Peyer's patch (tissue), 4 donors: Measurements from ENCODE around the gene FGFR2. TPM values are rescaled to one million over a fixed set of nuclear protein-coding genes. Genes with fewer than 3 reads are reported as not detected.

Experiments
- DNase-seq, 3 donors: peaks; one replicate each; pipeline ENCODE4 v3.0.0-alpha.2; 2017 to 2019
- H3K27ac ChIP-seq, 4 donors: fragments of 200-600 bp; sonication (generic); one replicate each; pipeline ENCODE4 v1.5.1; 2016 to 2019
- H3K27me3 ChIP-seq, 2 donors: fragments of 200-600 bp; sonication (generic); one replicate each; pipeline ENCODE4 v1.5.1; 2019
- H3K36me3 ChIP-seq, 3 donors: fragments of 200-600 bp; sonication (generic); one replicate each; pipeline ENCODE4 v1.5.1; 2016 to 2019
- H3K4me1 ChIP-seq, 4 donors: fragments of 200-600 bp; sonication (generic); one replicate each; pipeline ENCODE4 v1.5.1; 2016 to 2019
- H3K4me3 ChIP-seq, 4 donors: fragments of 200-600 bp; sonication (generic); 1 replicate in 3 of 4; 2 replicates in 1 of 4; pipeline ENCODE4 v1.5.1; 2016 to 2019; ENCODE audit warnings: mild to moderate bottlenecking in 1 of 4
- H3K9me3 ChIP-seq, 4 donors: fragments of 200-600 bp; sonication (generic); one replicate each; pipeline ENCODE4 v1.5.1; 2016 to 2019; ENCODE audit warnings: mild to moderate bottlenecking in 1 of 4
- POLR2A ChIP-seq, 2 donors: fragments of 450-650 bp; IDR thresholded peaks; one replicate each; pipeline ENCODE4 v1.5.1; 2017; ENCODE audit warnings: antibody characterized with exemption in 2 of 2, mild to moderate bottlenecking in 2 of 2, moderate library complexity in 2 of 2
- total RNA-seq, 4 donors: library from RNA; depleted of rRNA; stranded (reverse); fragments of >200 nt; gene quantifications; one replicate each; pipeline ENCODE4 v1.1.0, GENCODE V29; 2016
- TF ChIP-seq, protein P1 (sequence below), 6 experiments: fragments of 450-650 bp in 4 of 6; fragments of 200-600 bp in 2 of 6; sonication (generic) in 1 of 6; IDR thresholded peaks; one replicate each; pipeline ENCODE4 v1.5.1; 2017 to 2019; ENCODE audit warnings: antibody characterized with exemption in 6 of 6, mild to moderate bottlenecking in 3 of 6, moderate library complexity in 1 of 6

The FGFR2 gene
- total RNA-seq, 4 donors from 2014 or later = 12.9 to 22.9 (median 19.9) TPM

- Histone ChIP-seq H3K4me3 (no peak overlapping the region), H3K27ac (peak overlapping the region in 1 of 4 donors; percentile 26), H3K4me1 (no peaks in the 10 kb centered on the region), H3K27me3 (no peaks in the 10 kb centered on the region), H3K36me3 (no peaks in the 10 kb centered on the region), H3K9me3 (no peaks in the 10 kb centered on the region)
- TF ChIP-seq, protein P1, sequence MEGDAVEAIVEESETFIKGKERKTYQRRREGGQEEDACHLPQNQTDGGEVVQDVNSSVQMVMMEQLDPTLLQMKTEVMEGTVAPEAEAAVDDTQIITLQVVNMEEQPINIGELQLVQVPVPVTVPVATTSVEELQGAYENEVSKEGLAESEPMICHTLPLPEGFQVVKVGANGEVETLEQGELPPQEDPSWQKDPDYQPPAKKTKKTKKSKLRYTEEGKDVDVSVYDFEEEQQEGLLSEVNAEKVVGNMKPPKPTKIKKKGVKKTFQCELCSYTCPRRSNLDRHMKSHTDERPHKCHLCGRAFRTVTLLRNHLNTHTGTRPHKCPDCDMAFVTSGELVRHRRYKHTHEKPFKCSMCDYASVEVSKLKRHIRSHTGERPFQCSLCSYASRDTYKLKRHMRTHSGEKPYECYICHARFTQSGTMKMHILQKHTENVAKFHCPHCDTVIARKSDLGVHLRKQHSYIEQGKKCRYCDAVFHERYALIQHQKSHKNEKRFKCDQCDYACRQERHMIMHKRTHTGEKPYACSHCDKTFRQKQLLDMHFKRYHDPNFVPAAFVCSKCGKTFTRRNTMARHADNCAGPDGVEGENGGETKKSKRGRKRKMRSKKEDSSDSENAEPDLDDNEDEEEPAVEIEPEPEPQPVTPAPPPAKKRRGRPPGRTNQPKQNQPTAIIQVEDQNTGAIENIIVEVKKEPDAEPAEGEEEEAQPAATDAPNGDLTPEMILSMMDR (IDR thresholded peaks at IDR 0.05) = no peak
- no peak for TF ChIP-seq POLR2A (IDR thresholded peaks at IDR 0.05)
- no peak for DNase-seq
These were observed 139.0 kb downstream of the FGFR2 start for GRCh38 chr10:121459279-121459621.

DNA sequence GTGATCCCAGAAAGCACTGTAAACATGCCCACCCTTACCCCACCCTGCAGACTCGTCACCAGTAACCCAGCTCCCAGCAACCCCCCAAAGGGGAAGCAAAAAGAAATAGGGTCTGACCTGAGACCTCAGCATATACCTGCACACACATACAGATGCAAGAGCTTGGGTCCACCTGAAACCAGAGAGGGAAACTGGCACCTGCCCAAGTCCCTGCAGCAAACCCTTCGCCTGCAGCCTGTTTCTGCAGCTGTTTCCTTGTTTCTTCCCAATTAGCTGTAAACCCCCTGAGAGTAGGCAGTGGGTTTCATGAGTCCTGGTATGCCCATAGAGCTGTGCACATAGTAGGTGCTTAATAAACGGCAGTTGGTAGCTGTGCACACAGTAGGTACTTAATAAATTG is 140.5 kb downstream of the FGFR2 start:
- Histone ChIP-seq H3K4me3 (no peak overlapping the region), H3K27me3 (no peaks in the 10 kb centered on the region), H3K27ac (no peak overlapping the region), H3K9me3 (no peaks in the 10 kb centered on the region), H3K36me3 (no peaks in the 10 kb centered on the region), H3K4me1 (no peaks in the 10 kb centered on the region)
- DNase-seq = no peak
- TF ChIP-seq POLR2A (IDR thresholded peaks at IDR 0.05) = no peak
- TF ChIP-seq, protein P1 (IDR thresholded peaks at IDR 0.05) = no peak

DNA sequence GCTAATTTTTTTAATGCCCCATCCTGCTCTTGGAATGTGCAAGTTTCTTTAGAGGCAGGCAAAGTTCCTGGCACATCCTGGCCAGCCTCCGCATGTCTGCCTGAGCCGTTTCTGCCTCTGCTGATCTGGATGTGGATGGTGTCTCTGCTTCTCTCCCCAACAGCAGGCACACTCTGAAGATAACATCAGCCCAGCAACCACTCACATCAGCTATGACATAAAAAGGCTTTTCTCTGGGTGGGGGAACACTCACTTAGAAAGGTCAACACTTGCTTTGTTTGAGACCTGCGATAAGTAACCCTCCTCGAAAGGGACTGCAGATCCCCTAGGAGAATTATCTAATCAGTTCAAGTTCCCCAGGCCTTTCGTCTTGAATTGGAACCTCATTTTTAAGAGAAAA is 142.9 kb downstream of the FGFR2 start:
- Histone ChIP-seq H3K27ac (no peak overlapping the region), H3K36me3 (no peaks in the 10 kb centered on the region), H3K4me1 (no peaks in the 10 kb centered on the region), H3K9me3 (no peaks in the 10 kb centered on the region), H3K27me3 (no peaks in the 10 kb centered on the region), H3K4me3 (no peak overlapping the region)
- no peak for DNase-seq
- no peak for TF ChIP-seq POLR2A (IDR thresholded peaks at IDR 0.05)
- TF ChIP-seq, protein P1 (IDR thresholded peaks at IDR 0.05) = no peak

DNA sequence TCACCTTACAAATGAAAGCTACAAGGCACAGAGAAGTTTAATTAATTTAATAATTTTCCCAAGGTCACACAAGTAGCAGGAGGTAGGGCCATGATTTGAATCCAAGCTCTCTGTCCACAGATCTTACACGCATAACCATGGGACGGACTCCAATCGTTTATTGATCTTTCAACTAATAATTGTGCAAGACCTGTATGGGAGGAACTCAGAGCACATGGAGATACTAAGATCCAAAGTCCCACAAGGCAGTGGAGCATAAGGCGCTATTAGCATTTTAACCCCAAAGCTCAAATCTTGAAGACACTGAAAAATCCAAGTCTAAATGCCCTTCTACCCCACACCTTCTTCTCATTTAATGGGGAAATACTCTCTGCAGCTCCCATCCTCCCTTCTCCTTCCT is 143.5 kb downstream of the FGFR2 start:
- Histone ChIP-seq H3K4me3 (no peak overlapping the region), H3K9me3 (no peaks in the 10 kb centered on the region), H3K4me1 (no peaks in the 10 kb centered on the region), H3K27ac (no peak overlapping the region), H3K36me3 (no peaks in the 10 kb centered on the region), H3K27me3 (no peaks in the 10 kb centered on the region)
- TF ChIP-seq POLR2A (IDR thresholded peaks at IDR 0.05) = no peak
- TF ChIP-seq, protein P1 (IDR thresholded peaks at IDR 0.05) = no peak
- no peak for DNase-seq

DNA sequence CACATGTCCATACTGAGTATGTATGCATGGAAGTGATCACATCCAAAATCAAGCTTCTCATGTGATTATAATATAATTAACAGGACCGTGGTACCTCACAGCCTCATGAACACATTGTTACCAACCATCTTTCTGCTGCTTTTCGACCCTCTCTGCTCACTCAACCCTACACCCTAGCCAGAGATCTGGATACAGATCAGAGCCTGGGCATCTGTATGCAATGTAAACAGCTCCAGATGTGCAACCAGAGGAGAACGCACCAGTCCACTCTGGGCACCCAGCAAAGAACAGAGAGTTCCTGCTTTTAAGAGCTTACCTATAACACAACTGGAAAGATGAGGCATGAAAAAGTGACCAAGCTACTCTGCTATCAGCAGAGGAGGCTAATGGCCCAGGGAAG is 145.1 kb downstream of the FGFR2 start:
- H3K36me3 ChIP-seq = no peaks in the 10 kb centered on the region
- H3K9me3 ChIP-seq = no peaks in the 10 kb centered on the region
- DNase-seq = no peak
- H3K4me3 ChIP-seq = no peak overlapping the region
- no peak overlapping the region for H3K27ac ChIP-seq
- no peaks in the 10 kb centered on the region for H3K4me1 ChIP-seq
- H3K27me3 ChIP-seq = no peaks in the 10 kb centered on the region
- TF ChIP-seq POLR2A (IDR thresholded peaks at IDR 0.05) = no peak
- TF ChIP-seq, protein P1 (IDR thresholded peaks at IDR 0.05) = no peak

GRCh38 chr10:121452581-121452980 is 145.7 kb downstream of the FGFR2 start:
- no peak for DNase-seq
- Histone ChIP-seq H3K27me3 (no peaks in the 10 kb centered on the region), H3K36me3 (no peaks in the 10 kb centered on the region), H3K9me3 (no peaks in the 10 kb centered on the region), H3K4me1 (no peaks in the 10 kb centered on the region), H3K27ac (no peak overlapping the region), H3K4me3 (no peak overlapping the region)
- TF ChIP-seq POLR2A (IDR thresholded peaks at IDR 0.05) = no peak
- TF ChIP-seq, protein P1 (IDR thresholded peaks at IDR 0.05) = no peak
